T-helper 9 cell (primary cell): ENCODE results near the gene SMYD2.

ENCODE experiments used
- DNase-seq: peaks from one replicate; pipeline ENCODE4 v3.0.0-alpha.2; 2020

SMYD2 gene

GRCh38 chr1:214303141-214303930 is 22.4 kb downstream of the SMYD2 start:
- DNase-seq, result no peak

- DNase-seq, result no peak
These were observed 24.3 kb downstream of the SMYD2 start for GRCh38 chr1:214305164-214305751.

GRCh38 chr1:214306269-214306668 is 25.3 kb downstream of the SMYD2 start:
- no peak for DNase-seq

- no peak for DNase-seq
These were observed 29.1 kb downstream of the SMYD2 start for GRCh38 chr1:214310010-214310409.

- DNase-seq, result no peak
These were observed 30.1 kb downstream of the SMYD2 start for GRCh38 chr1:214310777-214311690.

GRCh38 chr1:214312530-214313051 is 31.6 kb downstream of the SMYD2 start:
- DNase-seq, result no peak

- no peak for DNase-seq
These were observed 33.4 kb downstream of the SMYD2 start for GRCh38 chr1:214314178-214314843.

- no peak for DNase-seq
These were observed 35.6 kb downstream of the SMYD2 start for GRCh38 chr1:214316593-214316992.

- DNase-seq, result no peak
These were observed 36.3 kb downstream of the SMYD2 start for GRCh38 chr1:214317300-214317699.

GRCh38 chr1:214317734-214318133 is 36.8 kb downstream of the SMYD2 start:
- DNase-seq, result no peak

GRCh38 chr1:214318356-214318755 is 37.4 kb downstream of the SMYD2 start:
- DNase-seq, result no peak

GRCh38 chr1:214318956-214319736 is 38.2 kb downstream of the SMYD2 start:
- DNase-seq, result no peak

GRCh38 chr1:214319938-214320337 is 39.0 kb downstream of the SMYD2 start:
- DNase-seq, result no peak

GRCh38 chr1:214321705-214322453 is 40.9 kb downstream of the SMYD2 start:
- no peak for DNase-seq

GRCh38 chr1:214324896-214325800 is 44.2 kb downstream of the SMYD2 start:
- no peak for DNase-seq

GRCh38 chr1:214326406-214326805 is 45.4 kb downstream of the SMYD2 start:
- no peak for DNase-seq

GRCh38 chr1:214327514-214327913 is 46.6 kb downstream of the SMYD2 start:
- no peak for DNase-seq

- DNase-seq, result peak; percentile 63
These were observed 48.0 kb downstream of the SMYD2 start for GRCh38 chr1:214328770-214329469.
